H9 (cell line): ENCODE results near the gene RHOB. TPM values are rescaled to one million over a fixed set of nuclear protein-coding genes. Genes with fewer than 3 reads are reported as not detected.

ENCODE experiments used
- DNase-seq: peaks from one replicate; pipeline ENCODE4 v3.0.0-alpha.2; 2017
- H2AFZ ChIP-seq: one replicate; pipeline ENCODE4 v1.6.1; 2013; ENCODE audit warnings: mild to moderate bottlenecking, low read length, control low read depth, moderate library complexity
- H2AK5ac ChIP-seq: 2 replicates; pipeline ENCODE4 v1.6.1; 2013; ENCODE audit warnings: low read length, control low read depth, mixed read lengths; ENCODE audit not compliant: insufficient read length
- H2BK120ac ChIP-seq: one replicate; pipeline ENCODE4 v1.6.1; 2013; ENCODE audit warnings: low read depth, mild to moderate bottlenecking, low read length, control low read depth, inconsistent platforms; ENCODE audit not compliant: poor library complexity, severe bottlenecking
- H2BK12ac ChIP-seq: 2 replicates; pipeline ENCODE4 v1.6.1; 2013; ENCODE audit warnings: low read length, control low read depth, mixed read lengths, low read depth; ENCODE audit not compliant: insufficient read length
- H2BK15ac ChIP-seq: 2 replicates; pipeline ENCODE4 v1.6.1; 2013; ENCODE audit warnings: low read depth, low read length, control low read depth
- H2BK20ac ChIP-seq: one replicate; pipeline ENCODE4 v1.6.1; 2013; ENCODE audit warnings: low read depth, mild to moderate bottlenecking, low read length, control low read depth, inconsistent platforms; ENCODE audit not compliant: poor library complexity, severe bottlenecking
- H2BK5ac ChIP-seq: 2 replicates; pipeline ENCODE4 v1.6.1; 2013; ENCODE audit warnings: low read length, control low read depth, mixed read lengths; ENCODE audit not compliant: insufficient read length
- H3K14ac ChIP-seq: 2 replicates; pipeline ENCODE4 v1.6.1; 2013; ENCODE audit warnings: low read length, control low read depth; ENCODE audit not compliant: insufficient read depth
- H3K18ac ChIP-seq: 2 replicates; pipeline ENCODE4 v1.6.1; 2013; ENCODE audit warnings: low read depth, mild to moderate bottlenecking, mixed read lengths, low read length, control low read depth; ENCODE audit not compliant: insufficient read length
- H3K23ac ChIP-seq: 2 replicates; pipeline ENCODE4 v1.6.1; 2013; ENCODE audit warnings: low read length, control low read depth, mixed read lengths, low read depth; ENCODE audit not compliant: insufficient read length
- H3K23me2 ChIP-seq: 2 replicates; pipeline ENCODE4 v1.6.1; 2013; ENCODE audit warnings: low read depth, mild to moderate bottlenecking, mixed read lengths, low read length, control low read depth; ENCODE audit not compliant: insufficient read length, poor library complexity, severe bottlenecking
- H3K27ac ChIP-seq: 2 replicates; pipeline ENCODE4 v1.5.1; 2013; ENCODE audit warnings: low read length, control low read depth, mixed read lengths, low read depth; ENCODE audit not compliant: insufficient read length
- H3K27me3 ChIP-seq: 2 replicates; pipeline ENCODE4 v1.6.1; 2013; ENCODE audit warnings: low read length, control low read depth, inconsistent platforms; ENCODE audit not compliant: insufficient read depth
- H3K4ac ChIP-seq: 2 replicates; pipeline ENCODE4 v1.6.1; 2013; ENCODE audit warnings: low read depth, mild to moderate bottlenecking, control low read depth, inconsistent platforms, low read length, moderate library complexity
- H3K4me1 ChIP-seq: 2 replicates; pipeline ENCODE4 v1.6.1; 2013; ENCODE audit warnings: low read length, control low read depth, inconsistent platforms; ENCODE audit not compliant: insufficient read depth
- H3K4me2 ChIP-seq: 2 replicates; pipeline ENCODE4 v1.6.1; 2013; ENCODE audit warnings: low read length, control low read depth, mixed read lengths; ENCODE audit not compliant: insufficient read length, insufficient read depth
- H3K56ac ChIP-seq: 2 replicates; pipeline ENCODE4 v1.6.1; 2013; ENCODE audit warnings: low read depth, mild to moderate bottlenecking, mixed read lengths, low read length, control low read depth; ENCODE audit not compliant: insufficient read length
- H3K79me1 ChIP-seq: 2 replicates; pipeline ENCODE4 v1.6.1; 2013; ENCODE audit warnings: low read depth, mild to moderate bottlenecking, moderate library complexity, low read length, control low read depth, inconsistent platforms; ENCODE audit not compliant: insufficient read depth, poor library complexity, severe bottlenecking
- H3K79me2 ChIP-seq: 2 replicates; pipeline ENCODE4 v1.6.1; 2013; ENCODE audit warnings: low read length, control low read depth, inconsistent platforms; ENCODE audit not compliant: insufficient read depth
- H3K9ac ChIP-seq: 2 replicates; pipeline ENCODE4 v1.6.1; 2013; ENCODE audit warnings: low read length, control low read depth, mixed read lengths; ENCODE audit not compliant: insufficient read length; ENCODE audit errors: extremely low read depth
- H3K9me3 ChIP-seq: one replicate; pipeline ENCODE4 v1.6.1; 2013; ENCODE audit warnings: low read depth, low read length, inconsistent platforms; ENCODE audit not compliant: control insufficient read depth
- H3T11ph ChIP-seq: one replicate; pipeline ENCODE4 v1.6.1; 2013; ENCODE audit warnings: mild to moderate bottlenecking, low read length, control low read depth, inconsistent platforms
- H4K20me1 ChIP-seq: one replicate; pipeline ENCODE4 v1.6.1; 2013; ENCODE audit not compliant: control insufficient read depth, insufficient read length, insufficient read depth
- H4K5ac ChIP-seq: 2 replicates; pipeline ENCODE4 v1.6.1; 2013; ENCODE audit warnings: low read depth, mild to moderate bottlenecking, mixed read lengths, low read length, control low read depth; ENCODE audit not compliant: insufficient read length
- H4K8ac ChIP-seq: replicated peaks from 2 replicates; pipeline ENCODE4 v1.6.1; 2013; ENCODE audit warnings: low read length, control low read depth, mixed read lengths, low read depth; ENCODE audit not compliant: insufficient read length
- H4K91ac ChIP-seq: 2 replicates; pipeline ENCODE4 v1.6.1; 2013; ENCODE audit warnings: low read depth, mild to moderate bottlenecking, moderate library complexity, mixed read lengths, low read length, control low read depth; ENCODE audit not compliant: insufficient read length
- H3K27ac Mint-ChIP-seq, 3 experiments: 2 replicates in 2 of 3; 3 replicates in 1 of 3; pipeline ENCODE4 v1.8.0; 2020 to 2021; ENCODE audit warnings: mixed read lengths in 3 of 3, mild to moderate bottlenecking in 1 of 3, moderate library complexity in 1 of 3
- H3K27me3 Mint-ChIP-seq: 2 replicates; pipeline ENCODE4 v1.8.0; 2021; ENCODE audit warnings: low read depth, mild to moderate bottlenecking, moderate library complexity, mixed read lengths
- H3K36me3 Mint-ChIP-seq, 3 experiments: 2 replicates in 2 of 3; 3 replicates in 1 of 3; pipeline ENCODE4 v1.8.0; 2020 to 2021; ENCODE audit warnings: low read depth in 3 of 3, mixed read lengths in 3 of 3; ENCODE audit not compliant: insufficient read depth in 1 of 3
- H3K4me1 Mint-ChIP-seq, 2 experiments: 2 replicates each; pipeline ENCODE4 v1.8.0; 2020; ENCODE audit warnings: mixed read lengths in 2 of 2
- H3K4me3 Mint-ChIP-seq, 2 experiments: 2 replicates in 1 of 2; 3 replicates in 1 of 2; pipeline ENCODE4 v1.8.0; 2020 to 2021; ENCODE audit warnings: mild to moderate bottlenecking in 2 of 2, mixed read lengths in 2 of 2, moderate library complexity in 1 of 2
- H3K9me3 Mint-ChIP-seq, 2 experiments: 2 replicates in 1 of 2; 3 replicates in 1 of 2; pipeline ENCODE4 v1.8.0; 2020; ENCODE audit warnings: mild to moderate bottlenecking in 2 of 2, mixed read lengths in 2 of 2, moderate library complexity in 1 of 2
- WGBS: extraction: QIAGEN DNeasy Blood & Tissue Kit; methylation state at CpG from one replicate; pipeline ENCODE4 v1.1.7; 2013; ENCODE audit warnings: missing lambda C conversion rate, low lambda C conversion rate, mixed read lengths; ENCODE audit not compliant: insufficient read length; ENCODE audit errors: extremely low coverage; 5-methylcytosine and 5-hydroxymethylcytosine counted together
- total RNA-seq: library from RNA; stranded (reverse); gene quantifications from 2 replicates; pipeline ENCODE4 v1.2.1, GENCODE V29; 2021
- TF ChIP-seq, protein P1 (sequence below): fragments of 200-600 bp; sonication (generic); conservative IDR thresholded peaks from 3 replicates; pipeline ENCODE4 v1.8.0; 2021; ENCODE audit warnings: antibody characterized with exemption, mild to moderate bottlenecking

Gene RHOB
- total RNA-seq, 1 experiment from 2014 or later, result 10.3 TPM

DNA sequence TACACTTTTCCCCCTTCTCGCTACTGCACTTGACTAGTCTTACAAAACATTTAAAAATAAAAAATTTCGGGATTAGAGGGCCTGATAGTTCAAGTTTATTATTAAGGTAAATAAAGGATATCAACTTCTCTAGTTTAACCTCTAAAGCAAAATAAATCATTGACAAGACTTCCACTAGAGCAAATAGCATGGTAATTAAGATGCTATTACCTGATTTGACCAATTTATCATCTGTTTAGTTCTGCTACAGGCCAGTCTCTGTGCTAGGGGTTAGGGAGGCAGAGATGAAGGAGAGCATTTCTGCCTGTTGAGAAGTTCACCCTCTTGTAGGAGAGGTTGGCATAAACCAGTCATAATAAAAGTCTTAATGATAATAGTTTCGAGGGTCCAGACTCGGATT is 34.0 kb downstream of the RHOB start:
- Histone ChIP-seq H3K4ac (no peak overlapping the region), H3K79me2 (no peaks in the 10 kb centered on the region), H2BK120ac (no peak overlapping the region), H3K14ac (no peak overlapping the region), H4K20me1 (no peaks in the 10 kb centered on the region), H2BK12ac (no peak overlapping the region), H3K4me1 (no peaks in the 10 kb centered on the region), H2BK15ac (no peak overlapping the region), H2BK20ac (no peak overlapping the region), H3K27me3 (no peaks in the 10 kb centered on the region), H3K9me3 (no peaks in the 10 kb centered on the region), H4K5ac (no peak overlapping the region), H4K8ac (no peak overlapping the region), H2AFZ (no peak overlapping the region), H3K23me2 (no peaks in the 10 kb centered on the region), H3K79me1 (no peaks in the 10 kb centered on the region), H3K23ac (no peak overlapping the region), H3K27ac (no peak overlapping the region), H3K56ac (no peak overlapping the region), H2BK5ac (no peak overlapping the region), H3K9ac (no peak overlapping the region), H3K18ac (no peak overlapping the region), H3T11ph (no peak overlapping the region), H3K4me2 (no peak overlapping the region), H2AK5ac (no peak overlapping the region), H4K91ac (no peak overlapping the region)
- no peak for DNase-seq
- TF ChIP-seq, protein P1, sequence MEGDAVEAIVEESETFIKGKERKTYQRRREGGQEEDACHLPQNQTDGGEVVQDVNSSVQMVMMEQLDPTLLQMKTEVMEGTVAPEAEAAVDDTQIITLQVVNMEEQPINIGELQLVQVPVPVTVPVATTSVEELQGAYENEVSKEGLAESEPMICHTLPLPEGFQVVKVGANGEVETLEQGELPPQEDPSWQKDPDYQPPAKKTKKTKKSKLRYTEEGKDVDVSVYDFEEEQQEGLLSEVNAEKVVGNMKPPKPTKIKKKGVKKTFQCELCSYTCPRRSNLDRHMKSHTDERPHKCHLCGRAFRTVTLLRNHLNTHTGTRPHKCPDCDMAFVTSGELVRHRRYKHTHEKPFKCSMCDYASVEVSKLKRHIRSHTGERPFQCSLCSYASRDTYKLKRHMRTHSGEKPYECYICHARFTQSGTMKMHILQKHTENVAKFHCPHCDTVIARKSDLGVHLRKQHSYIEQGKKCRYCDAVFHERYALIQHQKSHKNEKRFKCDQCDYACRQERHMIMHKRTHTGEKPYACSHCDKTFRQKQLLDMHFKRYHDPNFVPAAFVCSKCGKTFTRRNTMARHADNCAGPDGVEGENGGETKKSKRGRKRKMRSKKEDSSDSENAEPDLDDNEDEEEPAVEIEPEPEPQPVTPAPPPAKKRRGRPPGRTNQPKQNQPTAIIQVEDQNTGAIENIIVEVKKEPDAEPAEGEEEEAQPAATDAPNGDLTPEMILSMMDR, result no peak
- no peak overlapping the region for H3K27ac Mint-ChIP-seq
- peaks cover 28% of the 10 kb centered on the region for H3K27me3 Mint-ChIP-seq
- no peak overlapping the region for H3K4me3 Mint-ChIP-seq
- H3K9me3 Mint-ChIP-seq, result no peaks in the 10 kb centered on the region
- no peaks in the 10 kb centered on the region for H3K4me1 Mint-ChIP-seq
- H3K36me3 Mint-ChIP-seq, result no peaks in the 10 kb centered on the region; a peak in 1 of 7 replicates
- no CpG with 5 or more reads among the region's 4 CpGs for WGBS
